HEK293 (cell line): ENCODE results near the gene ERMARD.

Experiments used
- CTCF ChIP-seq: fragments of 450-650 bp; formaldehyde crosslinking; IDR thresholded peaks from 2 replicates; pipeline ENCODE4 v1.5.1; 2016; ENCODE audit warnings: missing biosample characterization, missing genetic modification characterization
- RBAK ChIP-seq: fragments of 450-650 bp; formaldehyde crosslinking; IDR thresholded peaks from 2 replicates; pipeline ENCODE4 v1.5.1; 2016; ENCODE audit warnings: missing biosample characterization, missing genetic modification characterization
- SETDB1 ChIP-seq: IDR thresholded peaks from one replicate; pipeline ENCODE4 v1.6.1; 2017; ENCODE audit warnings: mild to moderate bottlenecking, low read length, moderate library complexity, mixed read lengths; ENCODE audit not compliant: insufficient read length
- ZBTB17 ChIP-seq: fragments of 450-650 bp; formaldehyde crosslinking; IDR thresholded peaks from 2 replicates; pipeline ENCODE4 v1.5.1; 2016; ENCODE audit warnings: missing biosample characterization, missing genetic modification characterization
- ZNF274 ChIP-seq, 2 experiments: fragments of 200-500 bp in 1 of 2; fragments of 450-650 bp in 1 of 2; sonication (Bioruptor generic) in 1 of 2; formaldehyde crosslinking in 1 of 2; IDR thresholded peaks; 2 replicates each; pipeline versions ENCODE4 v1.5.1 to v1.6.1; 2014 to 2016; ENCODE audit warnings: borderline replicate concordance in 1 of 2, inconsistent platforms in 1 of 2, low read length in 1 of 2, missing biosample characterization in 1 of 2, missing genetic modification characterization in 1 of 2
- ZNF350 ChIP-seq: fragments of 450-650 bp; formaldehyde crosslinking; IDR thresholded peaks from 2 replicates; pipeline ENCODE4 v1.5.0; 2017; ENCODE audit warnings: missing biosample characterization, mild to moderate bottlenecking, missing genetic modification characterization
- ZNF530 ChIP-seq: fragments of 450-650 bp; formaldehyde crosslinking; IDR thresholded peaks from 2 replicates; pipeline ENCODE4 v1.5.1; 2016; ENCODE audit warnings: low read depth, missing biosample characterization, missing genetic modification characterization
- ZNF837 ChIP-seq: fragments of 450-650 bp; formaldehyde crosslinking; IDR thresholded peaks from 2 replicates; pipeline ENCODE4 v1.5.1; 2016; ENCODE audit warnings: missing biosample characterization, missing genetic modification characterization
- ZSCAN4 ChIP-seq: fragments of 450-650 bp; formaldehyde crosslinking; IDR thresholded peaks from 2 replicates; pipeline ENCODE4 v1.5.1; 2017; ENCODE audit warnings: missing biosample characterization, missing genetic modification characterization
- TF ChIP-seq, protein P1 (sequence below): fragments of 450-650 bp; formaldehyde crosslinking; IDR thresholded peaks from 2 replicates; pipeline ENCODE4 v1.5.1; 2017; ENCODE audit warnings: missing biosample characterization, missing genetic modification characterization

GRCh38 chr6:169825558-169826225 lies 74.3 kb downstream of the ERMARD start:
- TF ChIP-seq CTCF = no peak
- no peak for TF ChIP-seq ZNF274 (IDR thresholded peaks at IDR 0.05; ENCODE audit: low read length)
- no peak for TF ChIP-seq ZNF274 (tag by site-specific recombination; IDR thresholded peaks at IDR 0.05; ENCODE audit: borderline replicate concordance)
- TF ChIP-seq ZNF837 = no peak
- TF ChIP-seq SETDB1 = no peak
- TF ChIP-seq ZNF530 (tag by site-specific recombination) = no peak
- TF ChIP-seq ZNF350 (tag by site-specific recombination) = no peak
- TF ChIP-seq ZBTB17 (tag by site-specific recombination) = no peak
- no peak for TF ChIP-seq RBAK
- no peak for TF ChIP-seq ZSCAN4 (tag by site-specific recombination)
- TF ChIP-seq, protein P1, sequence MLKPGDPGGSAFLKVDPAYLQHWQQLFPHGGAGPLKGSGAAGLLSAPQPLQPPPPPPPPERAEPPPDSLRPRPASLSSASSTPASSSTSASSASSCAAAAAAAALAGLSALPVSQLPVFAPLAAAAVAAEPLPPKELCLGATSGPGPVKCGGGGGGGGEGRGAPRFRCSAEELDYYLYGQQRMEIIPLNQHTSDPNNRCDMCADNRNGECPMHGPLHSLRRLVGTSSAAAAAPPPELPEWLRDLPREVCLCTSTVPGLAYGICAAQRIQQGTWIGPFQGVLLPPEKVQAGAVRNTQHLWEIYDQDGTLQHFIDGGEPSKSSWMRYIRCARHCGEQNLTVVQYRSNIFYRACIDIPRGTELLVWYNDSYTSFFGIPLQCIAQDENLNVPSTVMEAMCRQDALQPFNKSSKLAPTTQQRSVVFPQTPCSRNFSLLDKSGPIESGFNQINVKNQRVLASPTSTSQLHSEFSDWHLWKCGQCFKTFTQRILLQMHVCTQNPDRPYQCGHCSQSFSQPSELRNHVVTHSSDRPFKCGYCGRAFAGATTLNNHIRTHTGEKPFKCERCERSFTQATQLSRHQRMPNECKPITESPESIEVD (tag by site-specific recombination) = no peak
